ENCODE measurements around the gene RHBG. TPM values are rescaled to one million over a fixed set of nuclear protein-coding genes. Genes with fewer than 3 reads are reported as not detected.

Gene RHBG
- total RNA-seq, 2 experiments from 2014 or later: not detected

DNA sequence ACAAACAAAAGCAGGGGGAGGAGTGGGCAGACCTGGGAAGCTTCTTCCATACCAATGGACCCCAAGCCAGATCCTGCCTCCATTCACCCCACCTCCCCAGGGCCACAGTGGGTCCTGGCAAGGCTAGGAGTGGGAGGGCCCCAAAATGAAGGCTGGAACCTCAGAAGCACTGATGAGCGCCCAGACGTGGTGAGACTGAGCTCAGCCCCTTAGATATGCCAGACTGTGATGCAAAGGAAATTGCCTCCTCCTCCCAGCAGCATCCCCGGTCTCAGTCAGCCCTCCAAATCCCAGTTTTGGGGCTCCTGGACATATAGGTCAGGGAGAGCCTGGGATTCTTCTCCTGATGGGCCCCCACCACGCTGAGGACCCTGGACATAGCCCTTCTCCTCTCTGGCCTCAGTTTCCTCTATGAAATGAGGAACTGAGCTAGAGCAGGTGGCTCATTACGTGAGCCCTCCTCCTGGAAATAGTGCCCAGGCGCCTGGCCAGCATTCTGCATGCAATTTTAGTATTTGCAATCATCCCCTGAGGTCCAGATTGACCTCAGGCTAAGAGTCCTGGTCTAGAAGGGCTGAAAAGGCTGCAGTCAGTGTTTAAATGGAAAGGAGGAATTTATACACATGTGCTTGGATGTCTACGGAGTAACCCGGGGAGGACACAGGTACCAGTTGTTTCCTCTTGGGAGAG is 33.5 kb downstream of the RHBG start:
- DNase-seq: no peak
- H3K27ac Mint-ChIP-seq: no peak overlapping the region
- H3K27me3 Mint-ChIP-seq: peaks cover 34% of the 10 kb centered on the region
- H3K9me3 Mint-ChIP-seq: no peaks in the 10 kb centered on the region
- no peaks in the 10 kb centered on the region for H3K36me3 Mint-ChIP-seq
- peaks cover 2% of the 10 kb centered on the region for H3K4me1 Mint-ChIP-seq
- H3K4me3 Mint-ChIP-seq: no peak overlapping the region

DNA sequence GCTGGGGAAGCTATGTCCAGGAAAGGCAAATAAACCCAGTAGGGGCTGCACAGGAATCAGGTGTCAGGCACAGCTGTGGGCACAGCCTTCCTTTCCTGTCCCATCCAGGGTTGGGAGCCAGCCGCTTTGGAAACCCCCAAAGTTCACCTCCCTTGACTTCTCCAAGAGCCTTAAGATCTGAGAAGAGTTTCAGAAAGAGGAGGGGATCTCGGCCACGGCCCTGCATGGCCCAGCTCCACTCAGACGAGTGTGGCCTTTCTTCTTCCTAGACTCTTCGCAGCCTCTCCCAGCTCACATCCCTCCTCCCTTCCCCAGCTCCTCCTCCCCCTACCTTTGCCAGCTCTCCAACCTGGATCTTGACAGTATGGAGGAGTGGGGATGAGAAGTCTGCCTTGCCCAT is 36.7 kb downstream of the RHBG start:
- Mint-ChIP-seq H3K4me1 (peaks cover 2% of the 10 kb centered on the region), H3K27me3 (peaks cover 34% of the 10 kb centered on the region), H3K36me3 (no peaks in the 10 kb centered on the region)

DNA sequence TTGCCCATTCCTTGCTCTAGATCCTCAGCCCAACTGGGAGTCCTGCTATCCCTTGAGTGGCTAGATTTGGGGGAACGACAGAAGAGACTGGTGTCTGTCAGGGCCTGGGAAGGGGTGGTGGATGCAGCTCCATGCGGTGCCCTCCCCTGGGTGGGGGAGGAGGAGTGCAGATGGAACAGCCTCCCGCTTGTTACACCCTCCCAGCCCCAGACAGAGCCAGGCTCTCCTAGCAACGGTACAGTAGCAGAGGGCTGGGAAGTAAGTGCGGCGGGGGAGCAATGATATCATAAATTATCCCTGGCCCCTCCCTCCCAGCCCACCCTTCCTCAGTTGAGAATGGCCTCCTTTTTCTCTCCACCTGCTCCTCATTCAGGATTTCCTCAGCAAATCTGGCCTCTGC is 37.2 kb downstream of the RHBG start:
- H3K27me3 Mint-ChIP-seq: peaks cover 31% of the 10 kb centered on the region
- no peaks in the 10 kb centered on the region for H3K9me3 Mint-ChIP-seq
- no peaks in the 10 kb centered on the region for H3K36me3 Mint-ChIP-seq
- no peak for DNase-seq
- no peak overlapping the region for H3K4me3 Mint-ChIP-seq
- H3K27ac Mint-ChIP-seq: no peak overlapping the region
- peaks cover 2% of the 10 kb centered on the region for H3K4me1 Mint-ChIP-seq

More for the DNA sequence above, 36.7 kb downstream of the RHBG start:
- no peak overlapping the region for H3K27ac Mint-ChIP-seq
- H3K4me3 Mint-ChIP-seq: no peak overlapping the region
- no peak for DNase-seq
- H3K9me3 Mint-ChIP-seq: no peaks in the 10 kb centered on the region

DNA sequence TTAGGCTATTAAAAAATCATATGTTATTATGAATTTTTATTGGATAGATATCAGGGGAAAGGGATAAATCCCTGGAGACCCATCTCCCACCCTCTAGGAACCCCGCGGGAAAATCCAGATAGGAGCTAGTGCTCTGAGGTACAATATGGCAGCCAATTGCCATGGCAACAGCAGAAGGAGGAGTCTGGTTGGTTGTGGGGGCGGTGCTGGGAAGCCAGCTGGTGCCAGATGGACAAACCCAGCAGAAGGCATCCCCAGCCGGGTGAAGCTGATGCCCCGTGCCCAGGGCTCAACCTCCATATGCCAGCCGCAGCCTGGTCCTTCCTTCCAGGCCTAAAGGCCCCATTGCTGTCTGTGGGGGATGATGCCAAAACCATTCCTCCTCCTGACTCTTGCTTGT is 38.3 kb downstream of the RHBG start:
- H3K9me3 Mint-ChIP-seq: no peaks in the 10 kb centered on the region
- H3K4me1 Mint-ChIP-seq: no peaks in the 10 kb centered on the region

DNA sequence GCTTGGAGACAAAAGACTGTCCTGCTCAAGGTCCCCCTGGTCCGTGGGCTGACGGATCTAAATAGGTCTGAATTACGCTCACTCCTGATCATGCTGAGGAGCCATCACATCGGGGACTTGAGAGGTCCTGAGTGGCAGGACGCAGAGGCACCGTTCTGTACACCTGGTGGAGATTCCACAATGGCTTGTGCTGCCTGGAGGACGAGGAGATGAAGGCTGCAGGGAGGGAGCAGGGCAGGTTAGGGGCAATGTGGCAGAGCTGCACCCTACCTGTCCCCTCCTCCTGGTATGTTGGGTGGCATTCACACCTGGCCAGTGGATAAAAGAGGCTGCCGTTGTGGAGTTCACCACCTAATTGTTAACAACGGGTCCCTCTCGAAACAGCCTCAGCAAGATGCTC is 38.7 kb downstream of the RHBG start:
- Mint-ChIP-seq H3K4me1 (no peaks in the 10 kb centered on the region), H3K4me3 (no peak overlapping the region), H3K9me3 (no peaks in the 10 kb centered on the region), H3K36me3 (no peaks in the 10 kb centered on the region), H3K27ac (no peak overlapping the region), H3K27me3 (peaks cover 34% of the 10 kb centered on the region)
- DNase-seq: no peak

More for the DNA sequence above, 38.3 kb downstream of the RHBG start:
- Mint-ChIP-seq H3K4me3 (no peak overlapping the region), H3K27me3 (peaks cover 33% of the 10 kb centered on the region), H3K27ac (no peak overlapping the region), H3K36me3 (no peaks in the 10 kb centered on the region)
- no peak for DNase-seq

DNA sequence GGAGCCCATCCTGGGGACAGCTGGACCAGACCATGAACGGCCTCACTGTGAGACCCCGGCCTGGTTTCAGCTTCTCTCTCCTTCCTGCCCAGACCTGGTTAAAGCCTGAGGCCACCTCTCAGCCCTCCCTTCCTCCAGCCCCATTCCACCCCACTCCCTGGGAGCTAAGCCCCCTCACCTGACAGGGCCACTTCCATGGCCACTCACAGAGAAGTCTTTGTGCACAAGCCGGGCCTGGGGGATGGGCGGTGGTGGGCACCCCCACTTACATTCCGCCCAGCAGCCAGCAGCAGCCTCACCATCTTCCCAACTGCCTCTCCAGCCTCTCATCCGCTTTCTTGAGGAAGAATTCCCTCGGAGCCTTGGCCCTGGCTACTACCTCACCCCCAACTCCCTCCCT is 40.4 kb downstream of the RHBG start:
- Mint-ChIP-seq H3K27ac (no peak overlapping the region), H3K4me3 (no peak overlapping the region), H3K27me3 (peaks cover 41% of the 10 kb centered on the region), H3K4me1 (no peaks in the 10 kb centered on the region), H3K9me3 (no peaks in the 10 kb centered on the region), H3K36me3 (no peaks in the 10 kb centered on the region)
- DNase-seq: no peak

DNA sequence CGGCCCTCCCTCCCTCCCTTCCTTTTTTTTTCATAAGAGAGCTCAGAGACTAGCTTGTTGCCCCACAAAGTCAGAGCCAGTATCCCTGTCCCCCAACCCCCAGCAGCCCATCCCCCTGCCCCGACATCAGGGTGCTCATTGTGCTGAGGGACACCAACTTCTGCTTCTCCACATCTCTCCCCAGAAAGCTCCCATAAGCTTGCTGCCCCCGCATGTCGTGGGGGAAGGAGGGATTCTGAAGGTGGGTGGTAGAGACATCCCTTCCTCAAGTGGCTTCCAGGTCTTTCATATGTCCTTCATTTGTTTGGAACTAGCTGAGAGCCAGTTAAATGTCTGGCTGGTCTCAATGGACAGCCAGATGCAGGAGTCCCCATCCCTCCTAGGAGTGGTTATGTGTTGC is 41.2 kb downstream of the RHBG start:
- H3K4me1 Mint-ChIP-seq: no peaks in the 10 kb centered on the region
- no peaks in the 10 kb centered on the region for H3K9me3 Mint-ChIP-seq
- no peak overlapping the region for H3K4me3 Mint-ChIP-seq
- H3K27me3 Mint-ChIP-seq: peaks cover 49% of the 10 kb centered on the region
- DNase-seq: no peak
- H3K27ac Mint-ChIP-seq: no peak overlapping the region
- H3K36me3 Mint-ChIP-seq: no peaks in the 10 kb centered on the region

DNA sequence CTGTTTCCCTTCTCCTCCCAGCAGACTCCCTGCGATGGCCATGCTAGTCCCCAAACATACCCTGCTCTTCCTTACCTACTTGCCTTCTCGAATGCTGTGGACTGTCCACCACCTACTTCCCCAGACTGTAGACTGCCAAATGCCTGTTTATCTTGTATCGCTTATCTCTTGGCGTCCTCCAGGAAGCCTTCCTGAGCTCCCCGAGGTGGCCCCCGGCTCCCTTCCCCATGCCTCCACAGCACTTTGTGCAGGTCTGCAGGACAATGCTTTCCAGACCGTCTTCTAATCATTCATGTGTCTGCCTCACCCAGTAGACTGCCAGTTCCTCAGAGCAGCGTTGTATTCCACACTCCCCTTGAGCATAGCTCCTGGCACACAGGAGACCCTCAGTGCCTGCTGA is 41.7 kb downstream of the RHBG start:
- Mint-ChIP-seq H3K27me3 (peaks cover 49% of the 10 kb centered on the region), H3K4me3 (no peak overlapping the region), H3K27ac (no peak overlapping the region), H3K4me1 (no peaks in the 10 kb centered on the region), H3K36me3 (no peaks in the 10 kb centered on the region), H3K9me3 (no peaks in the 10 kb centered on the region)
- no peak for DNase-seq

DNA sequence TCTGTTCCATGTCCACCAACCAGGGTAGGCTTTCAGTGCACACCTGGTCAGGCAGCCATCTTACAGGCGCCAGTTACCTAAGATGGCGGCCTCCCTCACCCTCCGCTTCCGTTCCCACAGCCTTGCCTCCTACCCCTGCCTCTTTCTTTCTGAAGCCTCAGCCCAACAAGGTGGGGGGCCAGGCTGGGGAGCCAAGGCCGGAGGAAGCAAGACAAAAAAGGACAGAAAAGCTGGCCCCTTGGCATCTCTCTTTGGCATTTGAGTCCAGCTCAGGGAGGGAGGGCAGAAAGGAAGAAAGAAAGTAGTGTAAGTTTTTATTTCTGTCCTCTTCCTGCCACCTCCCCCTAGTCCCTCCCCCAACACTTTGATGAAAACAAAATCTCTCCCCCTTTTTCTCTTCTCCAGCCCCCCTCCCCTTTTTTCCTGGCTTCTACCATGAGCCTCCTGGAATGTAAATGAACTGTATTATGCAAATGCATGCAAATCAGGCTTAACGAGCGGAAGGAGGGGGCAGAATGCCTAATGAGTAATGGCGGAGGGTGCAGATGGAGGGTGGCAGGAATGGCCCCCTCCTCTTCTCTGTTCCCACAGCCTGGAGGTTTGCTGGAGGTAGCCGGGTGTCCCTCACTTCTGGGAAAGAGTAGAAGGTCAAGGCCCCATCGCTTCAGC is 43.8 kb downstream of the RHBG start:
- DNase-seq: no peak
- H3K4me1 Mint-ChIP-seq: no peaks in the 10 kb centered on the region
- no peak overlapping the region for H3K4me3 Mint-ChIP-seq
- no peaks in the 10 kb centered on the region for H3K36me3 Mint-ChIP-seq
- H3K27me3 Mint-ChIP-seq: peaks cover 44% of the 10 kb centered on the region
- no peaks in the 10 kb centered on the region for H3K9me3 Mint-ChIP-seq
- no peak overlapping the region for H3K27ac Mint-ChIP-seq

DNA sequence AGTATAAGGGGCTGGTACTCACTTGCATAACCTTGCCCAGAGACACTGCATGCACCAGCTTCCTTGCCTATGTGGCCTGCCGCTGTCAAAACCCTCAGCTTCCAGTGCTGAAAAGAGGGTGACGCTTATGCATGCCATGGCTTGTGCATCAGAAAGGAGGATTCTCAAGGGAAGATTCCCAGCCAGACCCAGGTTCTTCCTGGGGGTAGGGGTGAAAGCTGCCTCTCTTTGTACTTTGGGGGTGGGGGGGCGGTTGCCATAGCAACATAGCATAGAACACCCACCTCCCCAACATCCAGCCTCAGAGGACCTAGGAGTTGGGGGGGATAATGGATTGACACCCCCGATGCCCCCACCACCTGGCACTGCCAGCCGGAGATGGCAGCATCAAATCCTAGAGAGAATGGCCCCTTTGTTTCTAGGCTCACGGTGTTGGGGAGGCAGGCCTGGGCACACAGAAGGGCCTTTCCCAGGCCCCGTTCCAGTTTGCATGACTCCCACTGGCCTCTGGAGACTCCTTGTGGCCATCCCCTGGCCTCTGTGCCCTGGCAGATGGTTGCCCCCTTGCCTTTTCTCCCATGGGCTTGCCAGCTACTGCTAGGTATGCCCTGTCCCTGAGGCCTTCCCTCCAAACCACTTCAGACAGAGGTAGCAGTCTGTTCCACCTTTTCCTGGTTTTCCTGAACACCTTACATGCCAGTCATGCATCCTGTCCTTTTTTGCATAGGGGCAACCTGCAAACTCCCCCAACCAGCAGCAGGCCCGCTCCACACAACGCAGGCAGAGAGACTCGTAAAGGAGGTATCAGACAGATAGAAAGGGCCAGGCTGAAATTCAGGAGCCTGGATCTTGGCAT is 44.6 kb downstream of the RHBG start:
- Mint-ChIP-seq H3K27ac (no peak overlapping the region), H3K4me1 (no peaks in the 10 kb centered on the region), H3K4me3 (no peak overlapping the region), H3K27me3 (peaks cover 49% of the 10 kb centered on the region), H3K36me3 (no peaks in the 10 kb centered on the region), H3K9me3 (no peaks in the 10 kb centered on the region)
- no peak for DNase-seq

DNA sequence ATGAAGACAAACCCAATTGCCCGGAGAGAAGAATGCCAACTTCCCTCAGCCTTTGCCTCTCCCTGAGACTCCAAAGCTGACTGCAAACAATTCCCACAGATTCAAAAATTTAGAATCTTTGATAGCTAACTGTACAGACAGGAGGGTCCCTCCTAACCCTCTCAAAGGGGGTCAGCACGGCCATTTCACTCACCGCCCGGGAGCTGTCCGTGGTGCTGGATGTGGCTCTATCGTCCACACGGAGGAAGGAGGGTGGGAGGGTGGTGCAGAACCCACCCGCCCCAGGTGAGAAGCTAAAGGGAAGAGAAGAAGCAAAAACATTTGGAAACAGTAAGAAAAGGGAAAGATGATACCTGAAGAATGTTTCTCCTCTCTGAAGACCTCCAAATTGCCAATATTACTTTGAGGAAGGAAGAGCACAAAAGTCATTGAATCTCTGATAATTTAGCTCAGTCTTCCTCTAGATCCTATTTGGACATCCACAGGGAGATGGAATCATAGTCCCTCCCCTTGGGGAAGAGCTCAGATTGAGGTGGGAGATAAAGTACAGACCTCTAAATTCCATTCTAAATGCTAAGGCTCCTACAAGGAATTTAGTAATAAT is 45.6 kb downstream of the RHBG start:
- Mint-ChIP-seq H3K27me3 (peaks cover 54% of the 10 kb centered on the region), H3K9me3 (no peaks in the 10 kb centered on the region), H3K36me3 (no peaks in the 10 kb centered on the region), H3K4me1 (peaks cover 1% of the 10 kb centered on the region), H3K27ac (no peak overlapping the region), H3K4me3 (no peak overlapping the region)
- DNase-seq: no peak

DNA sequence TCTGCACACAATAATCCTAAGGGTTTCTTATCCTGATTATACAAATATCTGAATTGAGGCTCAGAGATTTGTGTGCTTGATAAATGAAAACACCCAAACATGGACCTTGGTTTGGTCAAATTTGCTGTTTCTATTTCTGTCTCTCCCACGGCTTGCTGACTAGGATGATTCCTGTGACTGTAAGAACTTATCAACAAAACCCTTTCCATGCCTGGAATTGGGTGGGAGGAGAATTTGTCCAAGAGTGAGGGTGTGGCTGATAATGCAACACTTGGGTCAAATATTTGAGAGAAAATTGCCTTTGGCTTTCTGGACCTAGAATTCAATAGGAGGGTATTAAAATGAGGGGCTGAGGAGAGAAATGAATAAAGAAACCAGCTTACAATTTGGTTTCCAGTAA is 48.0 kb downstream of the RHBG start:
- Mint-ChIP-seq H3K27me3 (peaks cover 69% of the 10 kb centered on the region), H3K4me1 (peaks cover 13% of the 10 kb centered on the region), H3K9me3 (no peaks in the 10 kb centered on the region), H3K4me3 (no peak overlapping the region), H3K27ac (no peak overlapping the region), H3K36me3 (no peaks in the 10 kb centered on the region)
- DNase-seq: no peak

DNA sequence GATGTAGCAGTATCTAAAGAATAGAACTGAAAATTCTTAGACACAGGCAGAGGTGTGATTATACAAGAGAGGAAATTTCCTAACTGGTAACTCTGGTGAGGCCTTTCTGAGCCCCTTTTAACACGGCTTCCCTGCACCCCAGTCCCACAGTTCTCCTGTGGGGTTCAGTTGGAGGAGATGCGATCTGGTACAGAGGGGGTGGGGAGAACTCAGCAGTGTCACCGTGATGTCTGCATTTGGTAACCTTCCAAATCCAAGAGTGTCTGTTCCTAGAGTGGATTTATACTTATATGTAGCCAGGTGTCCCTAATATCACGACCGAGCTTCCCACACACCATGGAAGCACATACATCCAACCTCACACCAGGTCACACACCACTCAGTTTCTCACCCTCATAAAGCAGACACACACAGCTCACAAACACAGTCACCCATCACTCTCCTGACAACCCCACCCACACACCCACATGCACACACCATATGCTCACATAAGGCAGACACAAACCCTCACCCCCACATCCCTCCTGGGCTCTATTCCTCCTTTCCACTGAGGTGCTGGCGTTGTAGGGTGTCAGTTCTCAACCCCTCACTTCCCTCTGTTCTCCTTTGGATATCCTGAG is 48.5 kb downstream of the RHBG start:
- H3K27ac Mint-ChIP-seq: no peak overlapping the region
- peaks cover 13% of the 10 kb centered on the region for H3K4me1 Mint-ChIP-seq
- H3K27me3 Mint-ChIP-seq: peaks cover 69% of the 10 kb centered on the region
- H3K9me3 Mint-ChIP-seq: no peaks in the 10 kb centered on the region
- no peak for DNase-seq
- no peaks in the 10 kb centered on the region for H3K36me3 Mint-ChIP-seq
- H3K4me3 Mint-ChIP-seq: no peak overlapping the region

DNA sequence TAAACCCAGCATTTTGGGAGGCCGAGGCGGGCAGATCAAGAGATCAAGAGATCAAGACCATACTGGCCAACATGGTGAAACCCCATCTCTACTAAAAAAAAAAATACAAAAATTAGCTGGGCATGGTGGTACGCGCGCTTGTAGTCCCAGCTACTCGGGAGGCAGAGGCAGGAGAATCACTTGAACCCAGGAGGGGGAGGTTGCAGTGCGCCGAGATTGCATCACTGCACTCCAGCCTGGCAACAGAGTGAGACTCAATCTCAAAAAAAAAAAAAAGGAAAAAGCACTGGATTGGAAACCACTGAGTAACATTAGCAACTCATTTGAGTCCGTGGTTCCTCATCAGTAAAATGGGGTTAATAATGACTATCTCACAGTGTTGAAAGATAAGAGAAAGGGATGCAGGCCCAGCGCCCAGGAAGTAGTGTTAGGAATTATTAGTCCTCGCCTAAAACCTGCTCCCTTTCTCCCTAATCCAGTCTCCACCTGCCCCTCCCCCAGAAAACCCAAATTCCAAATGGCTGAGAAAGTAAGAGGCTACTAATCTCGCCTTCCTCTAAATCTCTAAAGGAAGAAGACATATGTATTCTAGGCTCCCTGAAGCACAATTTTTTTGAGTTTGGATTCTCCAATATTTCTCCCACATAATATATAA is 49.5 kb downstream of the RHBG start:
- H3K9me3 Mint-ChIP-seq: no peaks in the 10 kb centered on the region
- no peak for DNase-seq
- peaks cover 13% of the 10 kb centered on the region for H3K4me1 Mint-ChIP-seq
- H3K27me3 Mint-ChIP-seq: peaks cover 80% of the 10 kb centered on the region
- H3K36me3 Mint-ChIP-seq: no peaks in the 10 kb centered on the region
- H3K27ac Mint-ChIP-seq: no peak overlapping the region
- no peak overlapping the region for H3K4me3 Mint-ChIP-seq

Measured in activated naive CD8-positive, alpha-beta T cell treated with anti-CD3 and anti-CD28 coated beads for 36 hours (primary cell).